DND-41 (cell line): ENCODE data around the gene MVB12B.

Source experiments
- ATAC-seq: fragments of 200-7000 bp; cut with Tn5 transposase; 3 replicates; pipeline ENCODE4 v1.9.1; 2021; ENCODE audit warnings: low read depth; ENCODE audit not compliant: insufficient read depth
- DNase-seq: peaks from one replicate; pipeline ENCODE4 v3.0.0-alpha.2; 2020
- H2AFZ ChIP-seq: 2 replicates; pipeline ENCODE4 v1.6.0; 2012; ENCODE audit warnings: low read depth, low read length
- H3K27ac ChIP-seq: 2 replicates; pipeline ENCODE4 v1.5.1; 2012; ENCODE audit warnings: low read length, inconsistent platforms
- H3K27me3 ChIP-seq: fragments of 200-600 bp; sonication (generic); 2 replicates; pipeline ENCODE4 v1.6.0; 2012; ENCODE audit warnings: low read length, mild to moderate bottlenecking, inconsistent platforms; ENCODE audit not compliant: insufficient read depth, poor library complexity
- H3K36me3 ChIP-seq: 2 replicates; pipeline ENCODE4 v1.5.1; 2012; ENCODE audit warnings: low read length, inconsistent platforms; ENCODE audit not compliant: insufficient read depth
- H3K4me1 ChIP-seq: 2 replicates; pipeline ENCODE4 v1.5.1; 2012; ENCODE audit warnings: mild to moderate bottlenecking, low read length; ENCODE audit not compliant: insufficient read depth
- H3K4me2 ChIP-seq: 2 replicates; pipeline ENCODE4 v1.6.0; 2012; ENCODE audit warnings: mild to moderate bottlenecking, moderate library complexity, low read length, inconsistent platforms; ENCODE audit not compliant: insufficient read depth
- H3K4me3 ChIP-seq, 2 experiments: fragments of 200-600 bp in 1 of 2; shearing (Covaris generic) in 1 of 2; 2 replicates each; pipeline ENCODE4 v1.5.1; 2012 to 2016; ENCODE audit warnings: inconsistent platforms in 2 of 2, low read length in 2 of 2, mild to moderate bottlenecking in 2 of 2, low read depth in 1 of 2, moderate library complexity in 1 of 2
- H3K79me2 ChIP-seq: 2 replicates; pipeline ENCODE4 v1.6.0; 2012; ENCODE audit warnings: low read length, inconsistent platforms; ENCODE audit not compliant: insufficient read depth
- H3K9ac ChIP-seq: 2 replicates; pipeline ENCODE4 v1.6.0; 2012; ENCODE audit warnings: low read depth, mild to moderate bottlenecking, inconsistent platforms, low read length, moderate library complexity
- H3K9me3 ChIP-seq: 2 replicates; pipeline ENCODE4 v1.5.1; 2012; ENCODE audit warnings: low read length, moderate library complexity, mild to moderate bottlenecking, inconsistent platforms; ENCODE audit not compliant: insufficient read depth, severe bottlenecking
- H4K20me1 ChIP-seq: 2 replicates; pipeline ENCODE4 v1.6.0; 2012; ENCODE audit warnings: low read length; ENCODE audit not compliant: insufficient read depth
- CTCF ChIP-seq: IDR thresholded peaks from 2 replicates; pipeline ENCODE4 v1.5.1; 2012; ENCODE audit warnings: borderline replicate concordance, low read length, moderate library complexity, mild to moderate bottlenecking; ENCODE audit not compliant: poor library complexity, severe bottlenecking; ENCODE audit errors: extremely low read depth
- EZH2 ChIP-seq: IDR thresholded peaks from 3 replicates; pipeline ENCODE4 v1.6.1; 2012; ENCODE audit warnings: borderline replicate concordance, low read depth, mild to moderate bottlenecking, moderate library complexity, low read length, inconsistent platforms; ENCODE audit not compliant: severe bottlenecking

The MVB12B gene

DNA sequence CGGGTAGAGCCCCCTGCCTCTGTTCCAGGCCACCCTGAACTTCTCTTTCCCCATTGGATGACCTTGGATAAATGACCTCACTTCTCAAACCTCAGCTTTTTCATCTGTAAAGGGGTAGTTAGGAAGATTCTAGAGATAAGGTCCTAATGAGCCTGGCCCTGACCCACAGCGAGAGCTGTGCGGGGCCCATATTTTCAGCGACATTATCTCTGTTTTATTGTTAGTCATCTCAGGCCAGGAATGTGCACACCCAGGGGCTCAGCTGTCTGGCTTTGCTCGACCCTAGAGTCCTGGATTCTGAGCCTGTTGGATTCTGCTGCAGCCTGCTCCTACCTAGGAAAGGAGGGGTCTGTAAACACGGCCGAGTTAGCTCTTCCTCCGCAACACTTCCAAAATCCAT lies 205.9 kb downstream of the MVB12B start:
- Histone ChIP-seq H3K4me1 (no peaks in the 10 kb centered on the region), H3K9me3 (no peaks in the 10 kb centered on the region), H3K27ac (no peak overlapping the region), H4K20me1 (no peaks in the 10 kb centered on the region), H2AFZ (no peak overlapping the region), H3K79me2 (no peaks in the 10 kb centered on the region), H3K36me3 (no peaks in the 10 kb centered on the region), H3K27me3 (peaks cover 9% of the 10 kb centered on the region), H3K4me2 (no peak overlapping the region), H3K4me3 (no peak overlapping the region), H3K9ac (no peak overlapping the region)
- ATAC-seq = no peak
- TF ChIP-seq EZH2 (no peak), CTCF (no peak)
- no peak for DNase-seq

DNA sequence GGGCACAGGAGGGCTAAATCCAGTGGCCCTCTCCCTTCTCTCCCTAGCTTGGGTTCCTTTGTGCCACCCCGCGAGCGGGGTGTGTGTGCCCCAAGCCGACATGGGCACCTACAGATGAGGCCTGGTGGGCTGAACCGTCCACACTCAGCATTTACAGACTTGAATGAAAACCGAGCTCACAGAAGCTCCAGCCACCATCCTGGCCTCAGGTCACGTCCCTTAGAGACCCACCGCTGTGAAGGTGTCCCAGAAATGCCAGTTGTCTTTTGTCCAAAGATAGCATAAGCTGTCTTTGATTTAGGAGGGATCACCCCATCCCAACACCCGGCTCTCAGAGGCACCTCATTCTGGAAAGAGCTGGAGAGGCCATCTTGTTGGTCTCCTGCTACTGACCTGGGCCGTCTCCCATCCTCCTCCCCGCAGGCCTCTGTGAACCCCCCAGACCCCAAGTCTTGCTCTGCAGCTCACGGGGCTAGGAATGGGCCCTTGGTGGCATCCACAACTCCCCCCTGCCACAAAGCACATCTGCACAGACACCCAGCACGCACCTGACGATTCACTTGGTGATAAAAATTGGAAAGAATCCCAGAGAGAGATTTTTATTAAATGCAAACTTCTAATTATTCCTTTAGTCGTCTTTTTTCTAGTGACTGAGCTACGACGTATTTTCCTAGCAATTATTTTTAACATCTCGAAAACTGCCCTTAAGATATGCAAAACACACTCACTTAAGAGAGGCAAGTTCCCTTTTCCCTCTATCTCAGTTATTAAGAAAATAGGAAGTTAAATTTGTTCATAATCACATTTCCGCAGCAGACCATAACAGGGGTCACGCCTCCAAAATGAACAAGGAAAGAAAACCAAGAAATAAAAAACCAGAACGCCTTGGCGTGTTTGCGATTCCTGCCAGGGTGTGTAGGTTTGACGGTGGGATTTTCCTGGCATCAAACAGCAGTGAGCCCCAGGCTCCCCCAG lies 206.6 kb downstream of the MVB12B start:
- TF ChIP-seq CTCF (no peak), EZH2 (no peak)

GRCh38 chr9:126533926-126534310 lies 207.3 kb downstream of the MVB12B start:
- Histone ChIP-seq H3K9me3 (no peaks in the 10 kb centered on the region), H4K20me1 (no peaks in the 10 kb centered on the region), H3K79me2 (no peaks in the 10 kb centered on the region), H3K4me2 (no peak overlapping the region), H3K4me3 (no peak overlapping the region), H3K36me3 (no peaks in the 10 kb centered on the region), H3K27ac (no peak overlapping the region), H2AFZ (no peak overlapping the region), H3K9ac (no peak overlapping the region), H3K4me1 (no peaks in the 10 kb centered on the region), H3K27me3 (peaks cover 6% of the 10 kb centered on the region)
- TF ChIP-seq CTCF = no peak
- TF ChIP-seq EZH2 = no peak
- DNase-seq = no peak
- no peak for ATAC-seq

More for the DNA sequence above, 206.6 kb downstream of the MVB12B start:
- no peak overlapping the region for H3K4me3 ChIP-seq
- no peaks in the 10 kb centered on the region for H3K4me1 ChIP-seq
- H3K36me3 ChIP-seq = no peaks in the 10 kb centered on the region
- H3K27ac ChIP-seq = no peak overlapping the region
- H3K79me2 ChIP-seq = no peaks in the 10 kb centered on the region
- H3K9me3 ChIP-seq = no peaks in the 10 kb centered on the region
- no peak overlapping the region for H3K9ac ChIP-seq
- no peak overlapping the region for H2AFZ ChIP-seq
- DNase-seq (no peak), ATAC-seq (no peak)
- peaks cover 7% of the 10 kb centered on the region for H3K27me3 ChIP-seq
- no peak overlapping the region for H3K4me2 ChIP-seq
- no peaks in the 10 kb centered on the region for H4K20me1 ChIP-seq
